GM19463 (cell line): ENCODE data around the gene AGFG1.

Source experiments
- ATAC-seq: cut with Tn5 transposase; IDR thresholded peaks from one replicate; pipeline ENCODE4 v1.9.1; 2021; ENCODE audit warnings: mild to moderate bottlenecking, moderate library complexity; ENCODE audit not compliant: unreplicated experiment

The AGFG1 gene

GRCh38 chr2:227460833-227461232 is 11.1 kb upstream of the AGFG1 start:
- ATAC-seq = no peak

GRCh38 chr2:227461811-227462461 is 10.0 kb upstream of the AGFG1 start:
- peak; percentile 9 for ATAC-seq

GRCh38 chr2:227462462-227462951 is 9.4 kb upstream of the AGFG1 start:
- ATAC-seq = peak; percentile 45

GRCh38 chr2:227462972-227463931 is 8.7 kb upstream of the AGFG1 start:
- ATAC-seq = peak; percentile 32

GRCh38 chr2:227464361-227464760 is 7.6 kb upstream of the AGFG1 start:
- ATAC-seq = no peak

GRCh38 chr2:227464851-227465250 is 7.1 kb upstream of the AGFG1 start:
- no peak for ATAC-seq

- ATAC-seq = no peak
Measured at GRCh38 chr2:227466887-227467600, 4.9 kb upstream of the AGFG1 start.

GRCh38 chr2:227471412-227471811 is 544 bp upstream of the AGFG1 start:
- no peak for ATAC-seq

- ATAC-seq = peak; percentile 62
Measured at GRCh38 chr2:227472265-227473121, 537 bp downstream of the AGFG1 start.

- no peak for ATAC-seq
Measured at GRCh38 chr2:227473122-227473461, 1.1 kb downstream of the AGFG1 start.

- no peak for ATAC-seq
Measured at GRCh38 chr2:227473806-227474205, 1.9 kb downstream of the AGFG1 start.

GRCh38 chr2:227474410-227474809 is 2.5 kb downstream of the AGFG1 start:
- no peak for ATAC-seq

- no peak for ATAC-seq
Measured at GRCh38 chr2:227477291-227477690, 5.3 kb downstream of the AGFG1 start.

- ATAC-seq = peak; percentile 24
Measured at GRCh38 chr2:227479865-227480475, 8.0 kb downstream of the AGFG1 start.

- peak; percentile 61 for ATAC-seq
Measured at GRCh38 chr2:227480528-227480927, 8.6 kb downstream of the AGFG1 start.

- peak; percentile 79 for ATAC-seq
Measured at GRCh38 chr2:227482638-227483340, 10.8 kb downstream of the AGFG1 start.

GRCh38 chr2:227485429-227485828 is 13.5 kb downstream of the AGFG1 start:
- no peak for ATAC-seq

GRCh38 chr2:227486688-227487087 is 14.7 kb downstream of the AGFG1 start:
- ATAC-seq = no peak

GRCh38 chr2:227488045-227488444 is 16.1 kb downstream of the AGFG1 start:
- no peak for ATAC-seq
